Lung (tissue), 12 donors: Measurements from ENCODE around the gene DDX28. TPM values are rescaled to one million over a fixed set of nuclear protein-coding genes. Genes with fewer than 3 reads are reported as not detected.
A peak's percentile ranks its signal among the peaks of the same experiment; 100 is the strongest.

Experiments used
- ATAC-seq: fragments of 200-7000 bp; cut with Tn5 transposase; one replicate; pipeline ENCODE4 v1.9.1; 2020; ENCODE audit warnings: moderate number of reproducible peaks; ENCODE audit not compliant: insufficient read depth, low FRiP score
- DNase-seq, 3 donors: peaks; one replicate each; pipeline ENCODE4 v3.0.0-alpha.2; 2013 to 2017
- H3K27ac ChIP-seq, 2 donors: one replicate each; pipeline ENCODE4 v1.5.1; 2013; ENCODE audit warnings: mild to moderate bottlenecking in 2 of 2, moderate library complexity in 2 of 2, control low read depth in 1 of 2, inconsistent platforms in 1 of 2, low read depth in 1 of 2, low read length in 1 of 2
- H3K27me3 ChIP-seq, 3 donors: one replicate each; pipeline ENCODE4 v1.5.1; 2013; ENCODE audit warnings: low read length in 2 of 3; ENCODE audit not compliant: control insufficient read depth in 3 of 3, insufficient read depth in 3 of 3
- H3K36me3 ChIP-seq, 4 donors: one replicate each; pipeline ENCODE4 v1.5.1; 2013; ENCODE audit warnings: low read length in 4 of 4, mild to moderate bottlenecking in 1 of 4, moderate library complexity in 1 of 4; ENCODE audit not compliant: control insufficient read depth in 4 of 4, insufficient read depth in 4 of 4
- H3K4me1 ChIP-seq, 5 donors: one replicate each; pipeline ENCODE4 v1.5.1; 2013; ENCODE audit warnings: low read length in 5 of 5, mild to moderate bottlenecking in 2 of 5, moderate library complexity in 1 of 5; ENCODE audit not compliant: control insufficient read depth in 5 of 5, insufficient read depth in 5 of 5
- H3K4me3 ChIP-seq: one replicate; pipeline ENCODE4 v1.5.1; 2013; ENCODE audit warnings: mild to moderate bottlenecking, control low read depth, moderate library complexity
- H3K9ac ChIP-seq, 2 donors: one replicate each; pipeline ENCODE4 v1.5.1; 2013; ENCODE audit warnings: low read length in 2 of 2, control low read depth in 1 of 2; ENCODE audit not compliant: insufficient read depth in 1 of 2
- H3K9me3 ChIP-seq, 4 donors: one replicate each; pipeline ENCODE4 v1.5.1; 2013; ENCODE audit warnings: low read length in 3 of 4, mild to moderate bottlenecking in 1 of 4, moderate library complexity in 1 of 4; ENCODE audit not compliant: control insufficient read depth in 4 of 4, insufficient read depth in 3 of 4
- CTCF ChIP-seq: IDR thresholded peaks from 2 replicates; pipeline ENCODE4 v1.5.1; 2012; ENCODE audit warnings: mild to moderate bottlenecking; ENCODE audit errors: control extremely low read depth, extremely low read depth
- WGBS, 2 donors: extraction: QIAGEN DNeasy Blood & Tissue Kit; methylation state at CpG; one replicate each; pipeline ENCODE4 v1.1.7; 2013; 5-methylcytosine and 5-hydroxymethylcytosine counted together
- polyA plus RNA-seq, 2 donors: library from polyadenylated mRNA; stranded (reverse); fragments of 200-250 nt; gene quantifications; one replicate each; pipeline ENCODE4 v1.2.1, GENCODE V29; 2013
- total RNA-seq, 2 donors: library from RNA; depleted of rRNA in 1 of 2; stranded (reverse); fragments of >200 nt in 1 of 2; gene quantifications; one replicate each; pipeline ENCODE4 v1.2.1, GENCODE V29; 2014 to 2021
- donor health status: control.
- donor health status: control.
- donor health status: Bipolar disorder and iron deficiency.
- donor health status: healthy.
- donor health status: DM: yes; HTN: yes; CAD: no.

Gene DDX28
- total and polyA plus RNA-seq, 4 donors: 6.6 to 14.5 (median 11.0) TPM

- WGBS, 2 donors: 76 to 85% methylated on average over 9 of the region's 9 CpGs
- Histone ChIP-seq H3K36me3 (no peaks in the 10 kb centered on the region), H3K9me3 (no peaks in the 10 kb centered on the region), H3K27me3 (peaks cover 0 to 3% (median 0%) of the 10 kb centered on the region in 3 donors), H3K27ac (no peak overlapping the region), H3K4me3 (no peak overlapping the region), H3K9ac (no peak overlapping the region), H3K4me1 (peaks cover 0 to 8% (median 0%) of the 10 kb centered on the region in 5 donors)
- no peak for TF ChIP-seq CTCF
- no peak for DNase-seq
- ATAC-seq: no peak
These were observed 13.8 kb downstream of the DDX28 start for GRCh38 chr16:68009157-68009735.

- H3K9ac ChIP-seq: no peak overlapping the region
- H3K27me3 ChIP-seq: peaks cover 0 to 1% (median 0%) of the 10 kb centered on the region in 3 donors
- peak in 2 of 3 donors; percentile 19 to 38 for DNase-seq
- 27 to 30% methylated on average over 6 of the region's 6 CpGs for WGBS, 2 donors
- peaks cover 0 to 8% (median 0%) of the 10 kb centered on the region in 5 donors for H3K4me1 ChIP-seq
- H3K36me3 ChIP-seq: no peaks in the 10 kb centered on the region
- peak; percentile 78 for ATAC-seq
- H3K4me3 ChIP-seq: no peak overlapping the region
- no peaks in the 10 kb centered on the region for H3K9me3 ChIP-seq
- H3K27ac ChIP-seq: peak overlapping the region in 1 of 2 donors; percentile 89
- no peak for TF ChIP-seq CTCF
These were observed 17.2 kb downstream of the DDX28 start for GRCh38 chr16:68005786-68006286.

GRCh38 chr16:68005211-68005610 lies 17.8 kb downstream of the DDX28 start:
- Histone ChIP-seq H3K4me1 (peaks cover 0 to 8% (median 0%) of the 10 kb centered on the region in 5 donors), H3K27ac (peak overlapping the region in 1 of 2 donors; percentile 89), H3K9me3 (no peaks in the 10 kb centered on the region), H3K4me3 (no peak overlapping the region), H3K36me3 (no peaks in the 10 kb centered on the region), H3K27me3 (no peaks in the 10 kb centered on the region), H3K9ac (no peak overlapping the region)
- ATAC-seq: no peak
- 77 to 85% methylated on average over 9 of the region's 9 CpGs for WGBS, 2 donors
- TF ChIP-seq CTCF: no peak
- DNase-seq: no peak
